Neural progenitor cell (in vitro differentiated cells): ENCODE data around the gene C10orf62.

ENCODE experiments used
- CTCF ChIP-seq: fragments of 200-600 bp; sonication (generic); IDR thresholded peaks from 2 replicates; pipeline ENCODE4 v1.5.1; 2017; ENCODE audit warnings: antibody characterized with exemption, mild to moderate bottlenecking
- EZH2 ChIP-seq: fragments of 200-600 bp; sonication (generic); IDR thresholded peaks from 2 replicates; pipeline ENCODE4 v1.6.1; 2017; ENCODE audit warnings: antibody characterized with exemption, mild to moderate bottlenecking, moderate library complexity
- EZH2phosphoT487 ChIP-seq: fragments of 200-600 bp; sonication (generic); IDR thresholded peaks from 2 replicates; pipeline ENCODE4 v1.6.1; 2017; ENCODE audit warnings: antibody characterized with exemption

GRCh38 chr10:97546456-97547270 is 42.9 kb upstream of the C10orf62 start:
- no peak for TF ChIP-seq EZH2
- TF ChIP-seq CTCF: no peak
- no peak for TF ChIP-seq EZH2phosphoT487
